H1 (cell line): ENCODE data around the gene COL11A1. TPM values are rescaled to one million over a fixed set of nuclear protein-coding genes. Genes with fewer than 3 reads are reported as not detected.

Experiments used
- ASH2L ChIP-seq: fragments of 200-600, 300-600 bp; sonication (generic); IDR thresholded peaks from one replicate; pipeline ENCODE4 v1.7.1; 2017; ENCODE audit warnings: low read length
- CEBPB ChIP-seq: IDR thresholded peaks from 2 replicates; pipeline ENCODE4 v1.6.1; 2012; ENCODE audit warnings: low read depth, low read length
- CTBP2 ChIP-seq: IDR thresholded peaks from 2 replicates; pipeline ENCODE4 v1.7.0; 2011; ENCODE audit warnings: borderline replicate concordance, mild to moderate bottlenecking, moderate library complexity, mixed read lengths, low read length; ENCODE audit not compliant: insufficient read depth, insufficient read length
- CTCF ChIP-seq, 3 experiments: IDR thresholded peaks; 1 replicate in 2 of 3; 2 replicates in 1 of 3; pipeline versions ENCODE4 v1.5.1 to v1.6.1; 2011; ENCODE audit warnings: low read length in 3 of 3, mild to moderate bottlenecking in 3 of 3, inconsistent platforms in 2 of 3, low read depth in 1 of 3, moderate library complexity in 1 of 3; ENCODE audit not compliant: insufficient read depth in 1 of 3; ENCODE audit errors: control extremely low read depth in 1 of 3
- EGR1 ChIP-seq: IDR thresholded peaks from 2 replicates; pipeline ENCODE4 v1.6.1; 2011; ENCODE audit warnings: low read depth, low read length, borderline replicate concordance
- HDAC2 ChIP-seq, 2 experiments: fragments of 300-600 bp in 1 of 2; sonication (generic) in 1 of 2; IDR thresholded peaks; 2 replicates each; pipeline ENCODE4 v1.6.1; 2011 to 2012; ENCODE audit warnings: low read depth in 2 of 2, low read length in 2 of 2, mild to moderate bottlenecking in 2 of 2, moderate library complexity in 2 of 2, borderline replicate concordance in 1 of 2, inconsistent platforms in 1 of 2
- HDAC6 ChIP-seq: IDR thresholded peaks from one replicate; pipeline ENCODE4 v1.7.1; 2012; ENCODE audit warnings: low read depth, mild to moderate bottlenecking, inconsistent platforms, low read length, moderate library complexity
- KDM4A ChIP-seq: IDR thresholded peaks from one replicate; pipeline ENCODE4 v1.7.1; 2012; ENCODE audit warnings: low read depth, mild to moderate bottlenecking, moderate library complexity, low read length, inconsistent platforms; ENCODE audit not compliant: severe bottlenecking
- KDM5A ChIP-seq: fragments of 200-600 bp; IDR thresholded peaks from 2 replicates; pipeline ENCODE4 v1.7.1; 2012; ENCODE audit warnings: mild to moderate bottlenecking, low read length, inconsistent platforms, mixed read lengths
- MAX ChIP-seq: IDR thresholded peaks from 2 replicates; pipeline ENCODE4 v1.6.1; 2012; ENCODE audit warnings: inconsistent platforms
- NANOG ChIP-seq: IDR thresholded peaks from 2 replicates; pipeline ENCODE4 v1.6.1; 2011; ENCODE audit warnings: low read length, low read depth, mild to moderate bottlenecking, inconsistent platforms; ENCODE audit not compliant: insufficient read depth, poor library complexity, severe bottlenecking
- POLR2A ChIP-seq, 2 experiments: IDR thresholded peaks; 1 replicate in 1 of 2; 2 replicates in 1 of 2; pipeline ENCODE4 v1.6.1; 2011; ENCODE audit warnings: low read depth in 2 of 2, low read length in 2 of 2, mild to moderate bottlenecking in 2 of 2; ENCODE audit errors: control extremely low read depth in 1 of 2
- RNF2 ChIP-seq: fragments of 200-900, 300-1000 bp; sonication (generic); IDR thresholded peaks from 2 replicates; pipeline ENCODE4 v1.7.1; 2016; ENCODE audit warnings: borderline replicate concordance, low read depth, mild to moderate bottlenecking, antibody characterized with exemption, low read length; ENCODE audit not compliant: poor library complexity, severe bottlenecking; ENCODE audit errors: missing control alignments
- SIN3A ChIP-seq, 2 experiments: IDR thresholded peaks in 1 of 2; conservative IDR thresholded peaks in 1 of 2; 2 replicates each; pipeline ENCODE4 v1.6.1; 2011 to 2012; ENCODE audit warnings: low read length in 2 of 2, improper control_type of control experiment in 1 of 2, low read depth in 1 of 2, mild to moderate bottlenecking in 1 of 2
- TAF1 ChIP-seq: IDR thresholded peaks from 2 replicates; pipeline ENCODE4 v1.6.1; 2011; ENCODE audit warnings: mild to moderate bottlenecking, low read depth, low read length
- TAF7 ChIP-seq: optimal IDR thresholded peaks from 2 replicates; pipeline ENCODE3; 2011; ENCODE audit warnings: low read depth, mild to moderate bottlenecking, inconsistent platforms, low read length, moderate library complexity, borderline replicate concordance
- TEAD4 ChIP-seq: IDR thresholded peaks from 2 replicates; pipeline ENCODE4 v1.6.1; 2012; ENCODE audit warnings: low read depth, low read length, inconsistent platforms, mixed read lengths
- ZNF274 ChIP-seq: IDR thresholded peaks from 2 replicates; pipeline ENCODE4 v1.7.0; 2012; ENCODE audit warnings: low read length, borderline replicate concordance; ENCODE audit errors: extremely low read depth
- polyA plus RNA-seq, 7 experiments: library from polyadenylated mRNA; depleted of rRNA in 3 of 7; stranded (reverse) in 5 of 7; unstranded in 2 of 7; fragments of >200 nt in 5 of 7; fragments of 200-250 nt in 2 of 7; gene quantifications; 1 replicate in 5 of 7; 2 replicates in 1 of 7; 4 replicates in 1 of 7; pipeline versions ENCODE4 v1.2.1 to v1.2.3, GENCODE V29; 2011 to 2013; ENCODE audit warnings: missing spikeins in 2 of 7, mixed read lengths in 2 of 7
- total RNA-seq: library from RNA; stranded (reverse); fragmentation: NEBNext Ultra II Directional; extraction: Animal tissue kit (Norgen Biotek cat#: 25700); gene quantifications from 2 replicates; pipeline ENCODE4 v1.2.1, GENCODE V29; 2021
- TF ChIP-seq, protein P1 (sequence below): IDR thresholded peaks from 2 replicates; pipeline ENCODE4 v1.6.1; 2011; ENCODE audit warnings: low read depth, mild to moderate bottlenecking, low read length; ENCODE audit not compliant: insufficient read depth

Gene COL11A1
- total and polyA plus RNA-seq, 2 of the 8 experiments (the other 6 are each of a cell fraction or from before 2014, with no cell fraction given) = 4.0 to 27.9 TPM

DNA sequence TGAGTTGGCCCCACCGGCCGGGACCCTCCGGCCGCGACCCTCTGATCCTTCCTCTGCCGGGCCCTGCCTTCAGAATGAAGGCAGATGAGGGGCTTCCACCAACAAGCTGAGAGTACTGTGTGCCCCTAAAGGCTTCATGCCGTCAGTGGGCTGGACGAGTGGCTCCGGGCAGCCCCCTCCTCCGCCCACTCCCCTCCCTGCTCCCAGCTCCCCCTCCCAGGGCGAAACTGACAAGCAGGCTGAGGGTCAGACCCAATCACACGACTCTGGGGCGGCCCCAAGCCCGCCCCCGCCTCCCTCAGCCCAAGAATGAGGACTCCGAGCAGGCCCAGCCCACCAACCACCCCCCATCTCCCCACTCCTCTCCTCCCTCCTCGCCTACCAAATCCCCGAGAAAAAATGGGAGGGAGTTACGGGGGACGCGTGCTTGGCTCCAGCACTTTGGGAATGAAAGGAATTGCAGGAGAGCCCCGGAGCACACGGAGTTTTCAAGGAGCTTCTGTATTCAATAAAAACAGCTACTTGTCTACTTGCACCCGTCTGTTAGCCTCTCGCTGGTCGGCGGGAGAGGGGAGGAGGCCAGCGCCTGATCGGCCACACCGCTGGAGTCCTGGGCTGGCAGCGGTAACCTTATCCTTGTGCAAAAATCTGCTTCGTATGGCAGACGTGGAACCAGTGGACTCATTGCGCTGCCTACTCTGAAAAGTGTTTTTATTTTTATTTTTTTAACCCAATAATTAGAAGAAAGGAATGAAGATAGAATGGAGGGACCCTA lies at the start of gene COL11A1 (continued):
- no peak for TF ChIP-seq CEBPB
- no peak for TF ChIP-seq KDM5A
- peak; percentile 23 for TF ChIP-seq CTBP2
- TF ChIP-seq NANOG = peak; percentile 12
- no peak for TF ChIP-seq HDAC6
- 0 out of 2 replicates have a peak, but pooled peaks have one; percentile 40 for TF ChIP-seq TAF1
- peak; percentile 50 for TF ChIP-seq MAX
- TF ChIP-seq ASH2L = peak; percentile 98
- TF ChIP-seq CTCF (IDR thresholded peaks at IDR 0.05; ENCODE audit: control extremely low read depth in 1 of 3, insufficient read depth in 1 of 3, low read depth in 1 of 3, low read length in 3 of 3) = no peak
- no peak for TF ChIP-seq RNF2
- peak; percentile 92 for TF ChIP-seq EGR1
- no peak for TF ChIP-seq ZNF274
- peak; percentile 36 for TF ChIP-seq TAF7
- no peak for TF ChIP-seq TEAD4
- TF ChIP-seq, protein P1, sequence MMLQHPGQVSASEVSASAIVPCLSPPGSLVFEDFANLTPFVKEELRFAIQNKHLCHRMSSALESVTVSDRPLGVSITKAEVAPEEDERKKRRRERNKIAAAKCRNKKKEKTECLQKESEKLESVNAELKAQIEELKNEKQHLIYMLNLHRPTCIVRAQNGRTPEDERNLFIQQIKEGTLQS = no peak
- TF ChIP-seq HDAC2 (IDR thresholded peaks at IDR 0.05; ENCODE audit: borderline replicate concordance in 1 of 2, low read depth in 2 of 2, low read length in 2 of 2) = peak in 1 of 2 experiments; percentile 46; a peak in 1 of 4 replicates
- peak in 1 of 2 experiments; percentile 22; a peak in 1 of 4 replicates for TF ChIP-seq SIN3A (conservative IDR thresholded peaks at IDR 0.05 in 1 of 2, IDR thresholded peaks at IDR 0.05 in 1 of 2; ENCODE audit: low read depth in 1 of 2, low read length in 2 of 2)
- peak in 1 of 2 experiments; percentile 48; a peak in 1 of 3 replicates for TF ChIP-seq POLR2A (IDR thresholded peaks at IDR 0.05; ENCODE audit: control extremely low read depth in 1 of 2, low read depth in 2 of 2, low read length in 2 of 2)
- TF ChIP-seq KDM4A = peak; percentile 97
